Measurements from ENCODE around the gene FMNL2. TPM values are rescaled to one million over a fixed set of nuclear protein-coding genes. Genes with fewer than 3 reads are reported as not detected.
A peak's percentile ranks its signal among the peaks of the same experiment; 100 is the strongest.
"Not testable (repeated sequence)": the region's sequence is repeated elsewhere in the genome, so short reads cannot be mapped to it uniquely, and the experiment has no call there.

The FMNL2 gene
- total RNA-seq, 1 donor from 2014 or later: 129 TPM

GRCh38 chr2:152474523-152474922 is 139.5 kb downstream of the FMNL2 start:
- DNase-seq (ENCODE audit: low spot score); ATAC-seq: not testable (repeated sequence)
- intact Hi-C loops (cut with DNase I): loop anchor here (2.0 kb wide), 1 partner anchor 68 kb away; no protein-coding TSS in a partner anchor

- no peak for DNase-seq (ENCODE audit: low spot score)
- intact Hi-C loops (cut with DNase I): loop anchor here (2.0 kb wide), 1 partner anchor 67 kb away; no protein-coding TSS in a partner anchor
- ATAC-seq: no peak
These were observed 141.0 kb downstream of the FMNL2 start for GRCh38 chr2:152475982-152476381.

GRCh38 chr2:152477347-152478092 is 142.5 kb downstream of the FMNL2 start:
- ATAC-seq (no peak), DNase-seq (ENCODE audit: low spot score) (no peak)
- intact Hi-C loops (cut with DNase I): no loop called here

GRCh38 chr2:152479282-152479681 is 144.3 kb downstream of the FMNL2 start:
- intact Hi-C loops (cut with DNase I): no loop called here
- no peak for DNase-seq (ENCODE audit: low spot score)
- ATAC-seq: no peak

GRCh38 chr2:152480821-152481399 is 145.9 kb downstream of the FMNL2 start:
- intact Hi-C loops (cut with DNase I): no loop called here
- DNase-seq (ENCODE audit: low spot score) (no peak), ATAC-seq (no peak)

- DNase-seq (ENCODE audit: low spot score) (no peak), ATAC-seq (no peak)
- intact Hi-C loops (cut with DNase I): no loop called here
These were observed 147.1 kb downstream of the FMNL2 start for GRCh38 chr2:152481881-152482583.

- no peak for DNase-seq (ENCODE audit: low spot score)
- no peak for ATAC-seq
- intact Hi-C loops (cut with DNase I): no loop called here
These were observed 148.5 kb downstream of the FMNL2 start for GRCh38 chr2:152483276-152484063.

- no peak for DNase-seq (ENCODE audit: low spot score)
These were observed 151.2 kb downstream of the FMNL2 start for GRCh38 chr2:152485954-152486736.

GRCh38 chr2:152486737-152487400 is 151.9 kb downstream of the FMNL2 start:
- ATAC-seq: no peak
- no peak for DNase-seq (ENCODE audit: low spot score)
- intact Hi-C loops (cut with DNase I): no loop called here

More at GRCh38 chr2:152485954-152486736, 151.2 kb downstream of the FMNL2 start:
- peak; percentile 59 for ATAC-seq
- intact Hi-C loops (cut with DNase I): no loop called here

- ATAC-seq (no peak), DNase-seq (ENCODE audit: low spot score) (no peak)
- intact Hi-C loops (cut with DNase I): no loop called here
These were observed 153.1 kb downstream of the FMNL2 start for GRCh38 chr2:152488075-152488474.

- ATAC-seq (no peak), DNase-seq (ENCODE audit: low spot score) (no peak)
- intact Hi-C loops (cut with DNase I): no loop called here
These were observed 154.4 kb downstream of the FMNL2 start for GRCh38 chr2:152489364-152489763.

GRCh38 chr2:152490686-152491455 is 155.9 kb downstream of the FMNL2 start:
- intact Hi-C loops (cut with DNase I): no loop called here
- DNase-seq (ENCODE audit: low spot score): peak; percentile 74
- peak; percentile 90 for ATAC-seq

GRCh38 chr2:152492131-152492530 is 157.2 kb downstream of the FMNL2 start:
- intact Hi-C loops (cut with DNase I): no loop called here
- peak; percentile 18 for ATAC-seq
- no peak for DNase-seq (ENCODE audit: low spot score)

GRCh38 chr2:152492911-152493310 is 157.9 kb downstream of the FMNL2 start:
- DNase-seq (ENCODE audit: low spot score): no peak
- ATAC-seq: no peak
- intact Hi-C loops (cut with DNase I): no loop called here

- intact Hi-C loops (cut with DNase I): no loop called here
- no peak for DNase-seq (ENCODE audit: low spot score)
- no peak for ATAC-seq
These were observed 158.4 kb downstream of the FMNL2 start for GRCh38 chr2:152493417-152493816.

GRCh38 chr2:152493945-152494528 is 159.1 kb downstream of the FMNL2 start:
- no peak for ATAC-seq
- intact Hi-C loops (cut with DNase I): no loop called here
- DNase-seq (ENCODE audit: low spot score): no peak

GRCh38 chr2:152496371-152496770 is 161.4 kb downstream of the FMNL2 start:
- no peak for ATAC-seq
- intact Hi-C loops (cut with DNase I): no loop called here
- no peak for DNase-seq (ENCODE audit: low spot score)
